Measurements from ENCODE around the gene SORBS2. TPM values are rescaled to one million over a fixed set of nuclear protein-coding genes. Genes with fewer than 3 reads are reported as not detected.

The SORBS2 gene
- total RNA-seq, 1 experiment from 2014 or later: 44.5 TPM

GRCh38 chr4:185723631-185724260 lies 88.2 kb downstream of the SORBS2 start:
- no peaks in the 10 kb centered on the region for H3K9me3 Mint-ChIP-seq
- CTCF ChIA-PET: no interaction called here
- no peaks in the 10 kb centered on the region for H3K27me3 Mint-ChIP-seq (ENCODE audit: low read depth)
- ATAC-seq (no peak), DNase-seq (ENCODE audit: low spot score) (no peak)
- POLR2A ChIA-PET: no interaction called here
- TF ChIP-seq MXD4 (CRISPR knock-in tag; IDR thresholded peaks at IDR 0.05; ENCODE audit: borderline replicate concordance) (no peak), NR2C2 (CRISPR knock-in tag; IDR thresholded peaks at IDR 0.05) (no peak)
- H3K4me1 Mint-ChIP-seq: peaks cover 17% of the 10 kb centered on the region
- no peak overlapping the region for H3K27ac Mint-ChIP-seq
- H3K36me3 Mint-ChIP-seq: no peaks in the 10 kb centered on the region
- H3K4me3 Mint-ChIP-seq: no peak overlapping the region

GRCh38 chr4:185722029-185722316 lies 90.0 kb downstream of the SORBS2 start:
- TF ChIP-seq GABPB1 (CRISPR knock-in tag; IDR thresholded peaks at IDR 0.05) (peak; percentile 95), EMX1 (CRISPR knock-in tag; IDR thresholded peaks at IDR 0.05) (no peak)
- ChIA-PET POLR2A (no interaction called here), CTCF (no interaction called here)
- Mint-ChIP-seq H3K4me3 (no peak overlapping the region), H3K36me3 (no peaks in the 10 kb centered on the region), H3K27ac (no peak overlapping the region), H3K9me3 (no peaks in the 10 kb centered on the region), H3K4me1 (peaks cover 17% of the 10 kb centered on the region), H3K27me3 (ENCODE audit: low read depth) (no peaks in the 10 kb centered on the region)
- ATAC-seq: no peak
- no peak for DNase-seq (ENCODE audit: low spot score)

GRCh38 chr4:185721190-185722028 lies 90.6 kb downstream of the SORBS2 start:
- H3K27me3 Mint-ChIP-seq (ENCODE audit: low read depth): no peaks in the 10 kb centered on the region
- DNase-seq (ENCODE audit: low spot score): no peak
- TF ChIP-seq ZNF121 (CRISPR knock-in tag; IDR thresholded peaks at IDR 0.05) (no peak), SOX15 (CRISPR knock-in tag; IDR thresholded peaks at IDR 0.05) (no peak), TEAD1 (CRISPR knock-in tag; IDR thresholded peaks at IDR 0.05) (no peak), MLX (CRISPR knock-in tag; IDR thresholded peaks at IDR 0.05) (no peak)
- H3K36me3 Mint-ChIP-seq: no peaks in the 10 kb centered on the region
- ATAC-seq: no peak
- peaks cover 17% of the 10 kb centered on the region for H3K4me1 Mint-ChIP-seq
- no peak overlapping the region for H3K4me3 Mint-ChIP-seq
- H3K9me3 Mint-ChIP-seq: no peaks in the 10 kb centered on the region
- ChIA-PET POLR2A (no interaction called here), CTCF (no interaction called here)
- no peak overlapping the region for H3K27ac Mint-ChIP-seq

- Mint-ChIP-seq H3K27me3 (ENCODE audit: low read depth) (no peaks in the 10 kb centered on the region), H3K4me1 (peaks cover 12% of the 10 kb centered on the region), H3K9me3 (peaks cover 1% of the 10 kb centered on the region; the same call in 1 of the 2 replicates), H3K4me3 (no peak overlapping the region), H3K27ac (no peak overlapping the region), H3K36me3 (no peaks in the 10 kb centered on the region)
- ATAC-seq (no peak), DNase-seq (ENCODE audit: low spot score) (no peak)
- ChIA-PET CTCF (no interaction called here), POLR2A (no interaction called here)
- TF ChIP-seq TEAD1 (CRISPR knock-in tag; IDR thresholded peaks at IDR 0.05) (no peak), ESRRA (CRISPR knock-in tag; IDR thresholded peaks at IDR 0.05; ENCODE audit: borderline replicate concordance) (no peak), NR2C2 (CRISPR knock-in tag; IDR thresholded peaks at IDR 0.05) (no peak), ETV6 (CRISPR knock-in tag; IDR thresholded peaks at IDR 0.05) (no peak), TEAD4 (CRISPR knock-in tag; IDR thresholded peaks at IDR 0.05) (no peak), ZBTB21 (CRISPR knock-in tag; IDR thresholded peaks at IDR 0.05; ENCODE audit: borderline replicate concordance) (no peak), CDX4 (CRISPR knock-in tag; IDR thresholded peaks at IDR 0.05; ENCODE audit: borderline replicate concordance) (no peak), AFF4 (CRISPR knock-in tag; IDR thresholded peaks at IDR 0.05; ENCODE audit: borderline replicate concordance) (no peak), E2F1 (CRISPR knock-in tag; IDR thresholded peaks at IDR 0.05) (no peak), EMX1 (CRISPR knock-in tag; IDR thresholded peaks at IDR 0.05) (no peak), ATF2 (CRISPR knock-in tag; IDR thresholded peaks at IDR 0.05; ENCODE audit: borderline replicate concordance, low read depth) (no peak), HMGA2 (CRISPR knock-in tag; IDR thresholded peaks at IDR 0.05) (no peak), ZNF423 (CRISPR knock-in tag; IDR thresholded peaks at IDR 0.05) (no peak), GTF2I (CRISPR knock-in tag; conservative IDR thresholded peaks at IDR 0.05) (no peak), RORB (CRISPR knock-in tag; IDR thresholded peaks at IDR 0.05) (no peak), ZMAT4 (CRISPR knock-in tag; IDR thresholded peaks at IDR 0.05) (no peak)
Observed at GRCh38 chr4:185719500-185719858, 92.5 kb downstream of the SORBS2 start.

Measured in WTC11 (cell line).